ENCODE results near the gene FAM169A. TPM values are rescaled to one million over a fixed set of nuclear protein-coding genes. Genes with fewer than 3 reads are reported as not detected.

Gene FAM169A
- total RNA-seq, 1 experiment from 2014 or later: 13.5 TPM

DNA sequence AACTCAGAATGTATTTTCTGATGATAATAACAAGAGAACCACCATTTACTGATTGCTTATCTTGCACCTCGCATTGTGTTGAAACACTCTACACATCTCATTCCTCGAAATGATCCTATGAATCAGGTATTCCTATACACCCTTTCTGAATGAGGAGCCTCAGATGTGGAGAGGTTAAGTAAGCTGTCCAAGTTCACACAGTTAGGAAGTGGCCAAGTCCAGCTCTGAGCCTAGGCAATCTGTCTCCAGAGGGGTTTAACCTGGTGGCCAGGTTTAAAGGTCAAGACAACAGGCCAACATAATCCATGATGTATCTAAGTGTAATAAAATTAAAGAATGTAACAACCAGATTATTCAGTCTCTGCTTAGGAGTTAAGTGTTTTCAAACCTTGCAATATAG lies 12.9 kb downstream of the FAM169A start:
- TF ChIP-seq CTCF (IDR thresholded peaks at IDR 0.05; ENCODE audit: unreplicated experiment): no peak
- Mint-ChIP-seq H3K27me3 (ENCODE audit: insufficient read depth, unreplicated experiment) (no peaks in the 10 kb centered on the region), H3K4me1 (ENCODE audit: insufficient read depth, unreplicated experiment) (peaks cover 10% of the 10 kb centered on the region), H3K4me3 (ENCODE audit: unreplicated experiment) (no peak overlapping the region), H3K27ac (ENCODE audit: low read depth, unreplicated experiment) (no peak overlapping the region), H3K9me3 (ENCODE audit: unreplicated experiment) (no peaks in the 10 kb centered on the region), H3K36me3 (ENCODE audit: insufficient read depth, unreplicated experiment) (peaks cover 5% of the 10 kb centered on the region)
- BruUV-seq (replicated peaks): no TSS peak
- no peak for DNase-seq (ENCODE audit: unreplicated experiment)
- ChIA-PET POLR2A (interaction anchor here (2.5 to 7.1 kb wide), 3 partner anchors 10 to 86 kb away, joined by 11 to 64 read pairs (median 20); partner anchors contain the start of genes FAM169A, GFM2 and NSA2), CTCF (interaction anchor here (0.6 to 1.6 kb wide), 2 partner anchors 12 to 89 kb away, joined by 3 to 6 read pairs; partner anchors contain the start of gene FAM169A)
- intact Hi-C loops (cut with micrococcal nuclease): loop anchor here (5.0 kb wide), 1 partner anchor 41 kb away; no protein-coding TSS in a partner anchor

- intact Hi-C loops (cut with micrococcal nuclease): loop anchor here (5.0 kb wide), 1 partner anchor 40 kb away; no protein-coding TSS in a partner anchor
- peak; percentile 77 for DNase-seq (ENCODE audit: unreplicated experiment)
- ChIA-PET CTCF (no interaction called here), POLR2A (interaction anchor here (0.6 to 7.1 kb wide), 11 partner anchors 8 to 127 kb away, joined by 3 to 64 read pairs (median 4); partner anchors contain the start of genes FAM169A, GFM2 and NSA2)
- BruUV-seq (replicated peaks): no TSS peak
- H3K27me3 Mint-ChIP-seq (ENCODE audit: insufficient read depth, unreplicated experiment): no peaks in the 10 kb centered on the region
- peaks cover 10% of the 10 kb centered on the region for H3K4me1 Mint-ChIP-seq (ENCODE audit: insufficient read depth, unreplicated experiment)
- H3K27ac Mint-ChIP-seq (ENCODE audit: low read depth, unreplicated experiment): peak overlapping the region; percentile 95
- H3K36me3 Mint-ChIP-seq (ENCODE audit: insufficient read depth, unreplicated experiment): peaks cover 5% of the 10 kb centered on the region
- no peak for TF ChIP-seq CTCF (IDR thresholded peaks at IDR 0.05; ENCODE audit: unreplicated experiment)
- no peaks in the 10 kb centered on the region for H3K9me3 Mint-ChIP-seq (ENCODE audit: unreplicated experiment)
- peak overlapping the region; percentile 74 for H3K4me3 Mint-ChIP-seq (ENCODE audit: unreplicated experiment)
Observed at GRCh38 chr5:74851684-74852353, 14.4 kb downstream of the FAM169A start.

DNA sequence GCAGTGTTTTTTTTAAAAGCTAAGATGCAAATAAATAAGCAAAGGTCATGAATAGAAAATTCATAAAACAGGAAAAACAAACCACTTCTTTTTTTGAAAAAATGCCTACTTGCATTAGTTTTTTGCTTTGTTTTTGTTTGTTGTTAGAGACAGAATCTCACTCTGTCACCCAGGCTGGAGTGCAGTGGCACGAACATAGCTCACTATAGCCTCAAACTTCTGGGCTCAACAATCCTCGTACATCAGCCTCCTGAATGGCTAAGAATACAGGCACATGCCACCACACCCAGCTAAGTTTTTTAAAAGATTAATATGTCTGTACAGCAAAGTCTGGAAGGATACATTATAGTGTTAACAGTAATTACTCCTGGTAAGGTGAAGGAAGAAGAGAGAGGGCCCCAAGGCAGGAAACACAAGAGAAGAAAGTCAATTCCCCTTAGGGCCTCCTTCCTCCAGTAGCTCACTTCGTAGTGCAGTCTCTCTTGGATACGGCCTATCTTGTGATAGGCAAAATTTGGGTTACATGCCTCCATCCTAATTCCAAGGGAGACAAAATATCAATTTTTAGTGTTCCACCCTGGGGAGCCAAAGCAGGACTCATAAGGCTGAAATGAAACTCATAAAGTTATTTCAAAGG lies 15.3 kb downstream of the FAM169A start:
- H3K9me3 Mint-ChIP-seq (ENCODE audit: unreplicated experiment): no peaks in the 10 kb centered on the region
- DNase-seq (ENCODE audit: unreplicated experiment): no peak
- ChIA-PET CTCF (interaction anchor here (0.6 to 1.2 kb wide), 3 partner anchors 11 to 1663 kb away, joined by 3 to 4 read pairs (median 3); no protein-coding TSS in a partner anchor), POLR2A (interaction anchor here (0.6 to 7.1 kb wide), 12 partner anchors 8 to 126 kb away, joined by 3 to 64 read pairs (median 4); partner anchors contain the start of genes FAM169A, GFM2 and NSA2)
- BruUV-seq (replicated peaks): no TSS peak
- no peak overlapping the region for H3K4me3 Mint-ChIP-seq (ENCODE audit: unreplicated experiment)
- peaks cover 5% of the 10 kb centered on the region for H3K36me3 Mint-ChIP-seq (ENCODE audit: insufficient read depth, unreplicated experiment)
- H3K27me3 Mint-ChIP-seq (ENCODE audit: insufficient read depth, unreplicated experiment): no peaks in the 10 kb centered on the region
- no peak for TF ChIP-seq CTCF (IDR thresholded peaks at IDR 0.05; ENCODE audit: unreplicated experiment)
- intact Hi-C loops (cut with micrococcal nuclease): loop anchor here (5.0 kb wide), 1 partner anchor 39 kb away; no protein-coding TSS in a partner anchor
- peak overlapping the region; percentile 95 for H3K27ac Mint-ChIP-seq (ENCODE audit: low read depth, unreplicated experiment)
- peaks cover 10% of the 10 kb centered on the region for H3K4me1 Mint-ChIP-seq (ENCODE audit: insufficient read depth, unreplicated experiment)

DNA sequence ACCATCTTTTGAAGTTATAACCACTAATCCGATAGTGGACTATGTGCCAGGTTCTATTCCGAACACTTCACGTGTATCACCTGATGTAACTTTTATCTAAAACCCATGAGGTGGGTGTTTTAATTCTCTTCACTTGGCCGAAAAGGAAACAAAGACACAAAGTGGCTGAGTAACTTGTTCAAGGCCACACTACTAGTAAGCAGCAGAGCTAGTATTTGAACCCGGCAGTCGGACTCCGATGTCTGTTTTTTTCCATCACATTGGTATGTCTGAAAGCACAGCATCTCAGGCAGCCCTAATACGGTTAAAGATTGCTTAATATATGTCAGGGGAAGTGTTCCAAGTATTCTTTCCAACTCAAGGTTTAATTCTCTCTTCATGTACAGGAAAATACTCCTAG lies 16.2 kb downstream of the FAM169A start:
- Mint-ChIP-seq H3K4me3 (ENCODE audit: unreplicated experiment) (no peak overlapping the region), H3K27ac (ENCODE audit: low read depth, unreplicated experiment) (no peak overlapping the region), H3K27me3 (ENCODE audit: insufficient read depth, unreplicated experiment) (no peaks in the 10 kb centered on the region), H3K4me1 (ENCODE audit: insufficient read depth, unreplicated experiment) (peaks cover 10% of the 10 kb centered on the region), H3K9me3 (ENCODE audit: unreplicated experiment) (no peaks in the 10 kb centered on the region), H3K36me3 (ENCODE audit: insufficient read depth, unreplicated experiment) (peaks cover 3% of the 10 kb centered on the region)
- no TSS peak for BruUV-seq (replicated peaks)
- POLR2A ChIA-PET: interaction anchor here (0.9 to 7.1 kb wide), 7 partner anchors 10 to 83 kb away, joined by 3 to 64 read pairs (median 5); partner anchors contain the start of genes FAM169A, GFM2 and NSA2
- CTCF ChIA-PET: interaction anchor here (0.6 to 1.1 kb wide), 3 partner anchors 9 to 1662 kb away, joined by 3 read pairs; no protein-coding TSS in a partner anchor
- TF ChIP-seq CTCF (IDR thresholded peaks at IDR 0.05; ENCODE audit: unreplicated experiment): no peak
- no peak for DNase-seq (ENCODE audit: unreplicated experiment)
- intact Hi-C loops (cut with micrococcal nuclease): loop anchor here (5.0 kb wide), 1 partner anchor 38 kb away; no protein-coding TSS in a partner anchor
